DOHH2 (cell line): ENCODE results near the gene CALML3.

Source experiments
- H3F3A ChIP-seq: fragments of 200-600 bp; sonication (generic), shearing (Covaris generic); 2 replicates; pipeline ENCODE4 v1.6.0; 2016; ENCODE audit warnings: antibody characterized with exemption, mild to moderate bottlenecking; ENCODE audit not compliant: control insufficient read depth, insufficient read depth
- H3K27ac ChIP-seq: fragments of 200-600 bp; sonication (generic); 2 replicates; pipeline ENCODE4 v1.5.1; 2014; ENCODE audit warnings: low read depth, mild to moderate bottlenecking, low read length, moderate library complexity
- H3K27me3 ChIP-seq: fragments of 200-600 bp; sonication (generic); 2 replicates; pipeline ENCODE4 v1.6.1; 2014; ENCODE audit warnings: mild to moderate bottlenecking, low read length, mixed read lengths; ENCODE audit not compliant: control insufficient read depth
- H3K36me3 ChIP-seq: fragments of 200-600 bp; sonication (generic); 2 replicates; pipeline ENCODE4 v1.6.1; 2014; ENCODE audit warnings: mild to moderate bottlenecking, low read length, moderate library complexity, mixed read lengths; ENCODE audit not compliant: control insufficient read depth
- H3K4me1 ChIP-seq: fragments of 200-600 bp; sonication (generic); 2 replicates; pipeline ENCODE4 v1.6.1; 2014; ENCODE audit warnings: mild to moderate bottlenecking, low read length, mixed read lengths; ENCODE audit not compliant: control insufficient read depth
- H3K4me2 ChIP-seq: fragments of 200-600 bp; sonication (generic); 2 replicates; pipeline ENCODE4 v1.6.0; 2014; ENCODE audit warnings: mild to moderate bottlenecking, low read length, moderate library complexity
- H3K4me3 ChIP-seq: fragments of 200-600 bp; sonication (generic); 2 replicates; pipeline ENCODE4 v1.5.1; 2014; ENCODE audit warnings: mild to moderate bottlenecking, low read length, mixed read lengths
- H3K79me2 ChIP-seq: fragments of 200-600 bp; sonication (generic); 2 replicates; pipeline ENCODE4 v1.6.1; 2014; ENCODE audit warnings: mild to moderate bottlenecking, low read length, mixed read lengths; ENCODE audit not compliant: control insufficient read depth
- H3K9me2 ChIP-seq: fragments of 200-600 bp; sonication (generic); replicated peaks from 2 replicates; pipeline ENCODE4 v1.6.1; 2014; ENCODE audit warnings: mild to moderate bottlenecking, low read length, mixed read lengths; ENCODE audit not compliant: control insufficient read depth
- H3K9me3 ChIP-seq: fragments of 200-600 bp; sonication (generic); 2 replicates; pipeline ENCODE4 v1.6.1; 2014; ENCODE audit warnings: antibody characterized with exemption, low read length, mixed read lengths; ENCODE audit not compliant: control insufficient read depth, insufficient read depth
- H4K20me1 ChIP-seq: fragments of 200-600 bp; sonication (generic); 2 replicates; pipeline ENCODE4 v1.6.0; 2014; ENCODE audit warnings: low read depth, mild to moderate bottlenecking, antibody characterized with exemption, low read length, moderate library complexity; ENCODE audit not compliant: control insufficient read depth, insufficient read depth
- EZH2phosphoT487 ChIP-seq: fragments of 200-600 bp; sonication (generic); IDR thresholded peaks from 2 replicates; pipeline ENCODE4 v1.6.1; 2017; ENCODE audit warnings: borderline replicate concordance, mild to moderate bottlenecking, antibody characterized with exemption, low read length, moderate library complexity, mixed read lengths
- TF ChIP-seq, protein P1 (sequence below): fragments of 200-600 bp; sonication (generic); IDR thresholded peaks from one replicate; pipeline ENCODE4 v1.5.1; 2014; ENCODE audit warnings: antibody characterized with exemption, mild to moderate bottlenecking, low read depth, low read length; ENCODE audit not compliant: poor library complexity, severe bottlenecking

Gene CALML3

DNA sequence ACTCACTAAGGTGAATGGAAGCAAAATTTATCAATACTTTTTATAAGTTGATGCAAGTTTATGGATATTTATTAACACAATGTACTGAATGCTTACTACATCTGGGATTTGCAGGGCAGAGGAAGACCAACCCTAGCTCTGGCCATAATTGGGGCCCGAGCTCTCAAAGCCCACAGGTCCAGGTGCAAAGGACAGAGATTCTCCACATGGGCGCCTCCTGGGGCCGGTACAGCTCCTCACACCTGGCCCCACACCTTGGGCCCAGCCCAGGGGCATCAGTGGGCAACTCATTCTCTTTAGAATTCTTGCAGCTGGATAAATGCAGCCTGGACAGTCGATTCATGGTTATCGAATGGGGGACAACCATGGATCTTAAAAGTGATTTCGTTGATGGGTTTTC lies 47.1 kb downstream of the CALML3 start:
- TF ChIP-seq, protein P1, sequence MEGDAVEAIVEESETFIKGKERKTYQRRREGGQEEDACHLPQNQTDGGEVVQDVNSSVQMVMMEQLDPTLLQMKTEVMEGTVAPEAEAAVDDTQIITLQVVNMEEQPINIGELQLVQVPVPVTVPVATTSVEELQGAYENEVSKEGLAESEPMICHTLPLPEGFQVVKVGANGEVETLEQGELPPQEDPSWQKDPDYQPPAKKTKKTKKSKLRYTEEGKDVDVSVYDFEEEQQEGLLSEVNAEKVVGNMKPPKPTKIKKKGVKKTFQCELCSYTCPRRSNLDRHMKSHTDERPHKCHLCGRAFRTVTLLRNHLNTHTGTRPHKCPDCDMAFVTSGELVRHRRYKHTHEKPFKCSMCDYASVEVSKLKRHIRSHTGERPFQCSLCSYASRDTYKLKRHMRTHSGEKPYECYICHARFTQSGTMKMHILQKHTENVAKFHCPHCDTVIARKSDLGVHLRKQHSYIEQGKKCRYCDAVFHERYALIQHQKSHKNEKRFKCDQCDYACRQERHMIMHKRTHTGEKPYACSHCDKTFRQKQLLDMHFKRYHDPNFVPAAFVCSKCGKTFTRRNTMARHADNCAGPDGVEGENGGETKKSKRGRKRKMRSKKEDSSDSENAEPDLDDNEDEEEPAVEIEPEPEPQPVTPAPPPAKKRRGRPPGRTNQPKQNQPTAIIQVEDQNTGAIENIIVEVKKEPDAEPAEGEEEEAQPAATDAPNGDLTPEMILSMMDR = no peak
- TF ChIP-seq EZH2phosphoT487 = no peak
- H3K27ac ChIP-seq = no peak overlapping the region
- H3K9me2 ChIP-seq = no peaks in the 10 kb centered on the region
- no peaks in the 10 kb centered on the region for H3K36me3 ChIP-seq
- no peak overlapping the region for H3K4me3 ChIP-seq
- no peaks in the 10 kb centered on the region for H4K20me1 ChIP-seq
- H3K27me3 ChIP-seq = no peaks in the 10 kb centered on the region; the same call in 1 of the 2 replicates
- H3F3A ChIP-seq = no peaks in the 10 kb centered on the region
- H3K4me1 ChIP-seq = no peaks in the 10 kb centered on the region
- no peaks in the 10 kb centered on the region for H3K79me2 ChIP-seq
- no peak overlapping the region for H3K4me2 ChIP-seq
- H3K9me3 ChIP-seq = no peaks in the 10 kb centered on the region

DNA sequence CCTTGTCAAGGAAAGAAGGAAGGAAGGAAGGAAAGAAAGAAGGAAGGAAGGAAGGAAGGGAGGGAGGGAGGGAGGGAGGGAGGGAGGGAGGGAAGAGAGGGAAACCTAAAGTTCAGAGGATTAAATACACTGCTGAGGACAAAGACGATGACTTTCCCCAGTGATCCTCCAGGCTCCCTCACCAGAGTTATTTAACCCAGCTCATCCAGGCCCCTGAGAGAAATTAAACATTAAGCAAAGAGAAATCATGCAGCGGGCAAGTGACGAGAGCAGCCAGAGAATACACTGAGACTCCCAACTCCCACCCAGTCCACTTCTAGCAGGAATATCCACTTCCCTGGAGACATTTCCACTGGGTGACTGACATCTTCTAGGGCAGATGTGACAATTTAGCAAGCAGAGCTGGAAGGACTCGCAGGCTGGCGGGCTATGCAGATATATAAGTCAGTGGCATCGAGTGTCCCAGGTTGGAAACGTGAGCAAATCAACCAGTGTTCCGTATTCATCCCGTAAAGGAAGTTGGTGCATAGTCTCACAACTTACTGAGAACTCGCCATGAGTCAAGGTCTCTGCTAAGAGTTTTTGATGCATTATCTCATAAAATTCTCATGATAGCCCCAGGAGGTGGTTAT lies 48.7 kb downstream of the CALML3 start:
- H3K4me3 ChIP-seq = no peak overlapping the region
- no peaks in the 10 kb centered on the region for H4K20me1 ChIP-seq
- TF ChIP-seq, protein P1 = no peak
- TF ChIP-seq EZH2phosphoT487 = no peak
- no peak overlapping the region for H3K27ac ChIP-seq
- H3K4me2 ChIP-seq = no peak overlapping the region
- no peaks in the 10 kb centered on the region; the same call in 1 of the 2 replicates for H3K27me3 ChIP-seq
- no peaks in the 10 kb centered on the region for H3K4me1 ChIP-seq
- no peaks in the 10 kb centered on the region for H3K79me2 ChIP-seq
- no peaks in the 10 kb centered on the region for H3K36me3 ChIP-seq
- no peaks in the 10 kb centered on the region for H3F3A ChIP-seq
- no peaks in the 10 kb centered on the region for H3K9me2 ChIP-seq
- H3K9me3 ChIP-seq = no peaks in the 10 kb centered on the region

DNA sequence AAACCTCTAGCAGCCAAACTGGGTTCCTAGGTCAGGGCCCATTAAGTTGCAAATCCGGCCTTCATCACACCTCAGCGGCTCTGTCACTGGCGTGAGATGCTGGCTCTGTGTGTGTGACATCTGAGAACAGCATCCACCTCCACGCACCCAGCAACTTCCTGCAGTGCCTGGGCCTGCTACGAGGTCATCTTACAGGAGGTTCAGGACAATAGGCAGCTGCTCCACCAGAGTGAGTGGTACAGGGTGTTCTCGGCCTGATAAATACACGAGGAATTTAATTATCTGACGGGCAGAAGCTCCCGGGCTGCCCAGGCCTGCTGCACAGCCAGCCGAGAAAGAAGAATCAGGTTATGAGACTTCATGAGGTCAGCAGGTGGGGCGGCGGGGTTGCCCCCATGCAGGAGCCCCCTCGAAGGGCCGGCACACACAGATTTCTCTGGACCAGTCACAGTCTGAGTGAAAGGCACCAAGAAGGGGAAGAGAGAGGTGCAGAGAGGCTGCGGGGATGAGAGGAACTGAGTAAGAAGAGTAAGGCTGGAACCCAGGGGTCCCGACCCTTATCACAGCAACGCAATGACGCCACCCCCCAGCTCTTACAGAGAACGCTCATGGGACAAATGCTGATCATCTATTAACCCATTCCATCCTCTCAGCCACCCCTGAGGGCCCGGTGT lies 49.3 kb downstream of the CALML3 start:
- no peaks in the 10 kb centered on the region for H4K20me1 ChIP-seq
- H3K4me1 ChIP-seq = no peaks in the 10 kb centered on the region
- no peaks in the 10 kb centered on the region for H3K36me3 ChIP-seq
- no peak overlapping the region for H3K27ac ChIP-seq
- H3K9me3 ChIP-seq = no peaks in the 10 kb centered on the region
- H3K79me2 ChIP-seq = no peaks in the 10 kb centered on the region
- no peak overlapping the region for H3K4me2 ChIP-seq
- no peak for TF ChIP-seq EZH2phosphoT487
- TF ChIP-seq, protein P1 = no peak
- H3K4me3 ChIP-seq = no peak overlapping the region
- peaks cover 3% of the 10 kb centered on the region; the same call in 1 of the 2 replicates for H3K27me3 ChIP-seq
- no peaks in the 10 kb centered on the region for H3F3A ChIP-seq
- no peaks in the 10 kb centered on the region for H3K9me2 ChIP-seq
